GM19468 (cell line): Measurements from ENCODE around the gene TRMT44.
"Not testable (repeated sequence)": the region's sequence is repeated elsewhere in the genome, so short reads cannot be mapped to it uniquely, and the experiment has no call there.

ENCODE experiments used
- ATAC-seq: cut with Tn5 transposase; IDR thresholded peaks from one replicate; pipeline ENCODE4 v1.9.1; 2021; ENCODE audit warnings: mild to moderate bottlenecking, moderate library complexity, moderate number of reproducible peaks; ENCODE audit not compliant: unreplicated experiment; ENCODE audit errors: extremely low read depth

TRMT44 gene

GRCh38 chr4:8406887-8407286 lies 33.7 kb upstream of the TRMT44 start:
- not testable (repeated sequence) for ATAC-seq

GRCh38 chr4:8407316-8407715 lies 33.3 kb upstream of the TRMT44 start:
- no peak for ATAC-seq

- ATAC-seq: no peak
Observed at GRCh38 chr4:8407756-8408155, 32.8 kb upstream of the TRMT44 start.

GRCh38 chr4:8409264-8410065 lies 31.1 kb upstream of the TRMT44 start:
- no peak for ATAC-seq

GRCh38 chr4:8410066-8410625 lies 30.4 kb upstream of the TRMT44 start:
- no peak for ATAC-seq

GRCh38 chr4:8410641-8411271 lies 29.8 kb upstream of the TRMT44 start:
- ATAC-seq: no peak

- no peak for ATAC-seq
Observed at GRCh38 chr4:8411351-8412180, 29.0 kb upstream of the TRMT44 start.

GRCh38 chr4:8412288-8412687 lies 28.3 kb upstream of the TRMT44 start:
- ATAC-seq: no peak

GRCh38 chr4:8414377-8414776 lies 26.2 kb upstream of the TRMT44 start:
- ATAC-seq: no peak

- no peak for ATAC-seq
Observed at GRCh38 chr4:8417071-8417614, 23.4 kb upstream of the TRMT44 start.

- ATAC-seq: no peak
Observed at GRCh38 chr4:8419222-8420041, 21.1 kb upstream of the TRMT44 start.

- not testable (repeated sequence) for ATAC-seq
Observed at GRCh38 chr4:8420151-8420550, 20.4 kb upstream of the TRMT44 start.

- ATAC-seq: no peak
Observed at GRCh38 chr4:8422327-8422726, 18.2 kb upstream of the TRMT44 start.

GRCh38 chr4:8422786-8423185 lies 17.8 kb upstream of the TRMT44 start:
- ATAC-seq: no peak

GRCh38 chr4:8427262-8427661 lies 13.3 kb upstream of the TRMT44 start:
- no peak for ATAC-seq

GRCh38 chr4:8427761-8428287 lies 12.8 kb upstream of the TRMT44 start:
- peak; percentile 27 for ATAC-seq

GRCh38 chr4:8428288-8429097 lies 12.1 kb upstream of the TRMT44 start:
- ATAC-seq: peak; percentile 77

GRCh38 chr4:8431553-8431952 lies 9.0 kb upstream of the TRMT44 start:
- no peak for ATAC-seq
